Measurements from ENCODE around the gene TMEM131.

Gene TMEM131

GRCh38 chr2:97806738-97807618 lies 188.8 kb downstream of the TMEM131 start:
- DNase-seq = peak; percentile 70

- no peak for DNase-seq
These were observed 190.0 kb downstream of the TMEM131 start for GRCh38 chr2:97805776-97806175.

- no peak for DNase-seq
These were observed 194.7 kb downstream of the TMEM131 start for GRCh38 chr2:97801028-97801427.

GRCh38 chr2:97798416-97798815 lies 197.3 kb downstream of the TMEM131 start:
- peak; percentile 17 for DNase-seq

GRCh38 chr2:97797355-97797754 lies 198.4 kb downstream of the TMEM131 start:
- DNase-seq = no peak

GRCh38 chr2:97796465-97797126 lies 199.2 kb downstream of the TMEM131 start:
- DNase-seq = no peak

GRCh38 chr2:97792416-97792815 lies 203.3 kb downstream of the TMEM131 start:
- DNase-seq = no peak

- no peak for DNase-seq
These were observed 206.6 kb downstream of the TMEM131 start for GRCh38 chr2:97788986-97789644.

GRCh38 chr2:97785818-97786217 lies 209.9 kb downstream of the TMEM131 start:
- no peak for DNase-seq

- no peak for DNase-seq
These were observed 210.8 kb downstream of the TMEM131 start for GRCh38 chr2:97784953-97785352.

- no peak for DNase-seq
These were observed 213.8 kb downstream of the TMEM131 start for GRCh38 chr2:97781981-97782380.

GRCh38 chr2:97779141-97779540 lies 216.6 kb downstream of the TMEM131 start:
- no peak for DNase-seq

- no peak for DNase-seq
These were observed 220.7 kb downstream of the TMEM131 start for GRCh38 chr2:97775074-97775473.

- DNase-seq = no peak
These were observed 221.3 kb downstream of the TMEM131 start for GRCh38 chr2:97774425-97774824.

GRCh38 chr2:97770445-97770844 lies 225.3 kb downstream of the TMEM131 start:
- DNase-seq = no peak

GRCh38 chr2:97769711-97770110 lies 226.0 kb downstream of the TMEM131 start:
- no peak for DNase-seq

GRCh38 chr2:97769308-97769707 lies 226.4 kb downstream of the TMEM131 start:
- DNase-seq = no peak

- DNase-seq = no peak
These were observed 229.2 kb downstream of the TMEM131 start for GRCh38 chr2:97766567-97766966.

- no peak for DNase-seq
These were observed 229.8 kb downstream of the TMEM131 start for GRCh38 chr2:97765933-97766332.

GRCh38 chr2:97764559-97765263 lies 231.0 kb downstream of the TMEM131 start:
- DNase-seq = no peak

GRCh38 chr2:97763176-97763845 lies 232.4 kb downstream of the TMEM131 start:
- DNase-seq = peak; percentile 10

GRCh38 chr2:97761192-97761591 lies 234.6 kb downstream of the TMEM131 start:
- no peak for DNase-seq

Measured in fibroblast of skin of back (primary cell).